SKM-1 treated with dmso at 0.1 percent for 144 hours (cell line): ENCODE results near the gene CEP170.
"Not testable (repeated sequence)": the region's sequence is repeated elsewhere in the genome, so short reads cannot be mapped to it uniquely, and the experiment has no call there.

Source experiments
- DNase-seq: peaks from one replicate; lab custom pipeline; 2025; ENCODE audit not compliant: unreplicated experiment; lab: John Stamatoyannopoulos, UW

Gene CEP170

DNA sequence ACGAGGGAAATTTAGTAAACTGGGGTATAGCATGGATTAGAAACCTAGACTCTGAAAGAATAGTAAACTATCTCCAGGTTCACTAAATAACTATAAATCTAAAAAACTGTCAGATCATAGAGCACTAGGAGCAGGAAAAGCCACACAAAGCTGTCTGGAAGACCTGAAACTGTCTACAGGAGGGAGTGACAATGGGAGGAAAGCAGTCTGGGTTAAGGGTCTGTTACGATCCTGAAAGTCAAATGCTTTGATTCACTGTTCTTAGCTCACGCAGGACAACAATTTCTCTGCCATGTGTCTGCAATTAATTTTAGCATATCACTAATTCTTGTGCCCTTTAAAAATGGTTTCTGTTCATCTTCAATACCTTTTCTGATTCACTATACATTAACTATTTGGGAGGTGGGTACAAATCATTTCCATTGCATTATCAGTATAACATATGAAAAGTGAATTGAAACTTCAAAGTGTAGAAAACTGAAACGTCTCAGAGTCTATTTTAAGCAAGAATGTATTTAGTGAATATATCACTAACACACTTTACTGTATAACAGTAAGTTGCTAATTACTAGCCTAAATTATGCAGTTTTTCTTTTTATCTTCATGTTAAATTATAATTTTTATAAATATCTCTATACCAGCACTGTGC, 18.4 kb downstream of the CEP170 start:
- no peak for DNase-seq

DNA sequence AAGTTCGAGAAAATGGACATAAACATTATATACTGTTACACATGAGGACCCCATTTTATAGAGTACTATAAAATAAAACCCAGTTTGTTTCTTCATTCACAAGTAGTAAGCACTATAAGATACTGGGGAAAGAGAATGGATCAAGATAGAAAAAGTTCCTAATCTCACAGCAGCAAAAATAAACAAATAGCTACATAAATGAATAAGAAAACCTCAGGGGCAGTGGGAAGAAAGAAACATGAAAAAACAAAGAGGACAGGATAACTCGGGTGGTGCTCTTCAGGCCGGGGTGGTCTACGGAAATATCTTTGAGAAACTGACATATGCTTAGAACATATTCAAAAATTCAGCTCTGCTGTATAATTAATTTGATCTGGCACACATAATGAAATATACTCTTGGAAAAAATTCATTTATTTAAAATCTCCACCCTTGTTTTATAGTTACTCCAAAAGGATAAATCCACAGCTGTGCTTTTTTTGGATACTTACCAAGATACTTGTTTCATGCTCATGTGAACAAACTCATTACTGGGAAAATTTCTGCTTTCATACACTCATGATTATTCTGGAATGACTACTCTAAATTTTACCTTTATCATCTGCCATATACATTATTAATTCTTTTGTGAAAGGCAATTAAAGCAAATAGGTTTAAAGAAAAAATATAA, 20.0 kb downstream of the CEP170 start:
- no peak for DNase-seq

- no peak for DNase-seq
These were observed 21.2 kb downstream of the CEP170 start for GRCh38 chr1:243233908-243234307.

DNA sequence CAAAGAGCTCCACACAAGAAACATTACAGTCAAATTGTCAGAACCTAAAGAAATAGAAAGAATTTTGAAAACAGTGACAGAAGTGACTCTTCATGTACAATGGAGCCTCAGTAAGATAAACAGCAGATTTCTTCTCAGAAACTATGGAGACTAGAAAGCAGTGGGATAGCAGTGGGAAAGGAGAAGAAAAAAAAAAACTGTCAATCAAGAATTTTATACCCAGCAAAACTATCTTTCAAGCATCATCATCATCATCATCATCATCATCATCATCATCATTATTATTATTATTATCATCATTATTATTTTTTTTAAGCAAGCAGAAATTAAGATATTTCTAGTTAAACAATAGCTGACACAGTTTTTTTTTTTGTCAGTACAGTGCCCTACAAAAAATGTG, 24.2 kb downstream of the CEP170 start:
- DNase-seq: peak; percentile 25

GRCh38 chr1:243229526-243229925, 25.6 kb downstream of the CEP170 start:
- DNase-seq: no peak

- DNase-seq: no peak
These were observed 27.5 kb downstream of the CEP170 start for GRCh38 chr1:243227622-243228021.

GRCh38 chr1:243218059-243218458, 37.0 kb downstream of the CEP170 start:
- DNase-seq: no peak

DNA sequence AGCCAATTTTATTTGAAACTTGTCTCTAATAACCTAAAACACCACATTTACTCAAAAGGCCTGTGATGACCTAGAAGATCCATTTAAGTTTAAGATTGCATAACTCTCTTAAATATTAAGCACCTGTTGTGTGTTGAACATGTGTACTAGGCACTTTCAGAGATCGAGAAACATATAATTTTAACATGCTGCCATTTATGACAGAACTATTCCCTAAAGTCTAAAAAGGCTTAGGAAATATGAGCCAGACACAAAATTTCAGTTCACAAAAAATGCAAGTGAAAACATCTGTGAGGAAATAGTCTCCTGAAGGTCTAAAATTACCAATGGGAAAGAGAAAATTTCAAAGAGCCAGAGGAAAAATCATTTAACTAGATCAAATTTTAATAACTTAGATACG, 37.7 kb downstream of the CEP170 start:
- DNase-seq: no peak

GRCh38 chr1:243216741-243217140, 38.3 kb downstream of the CEP170 start:
- no peak for DNase-seq

DNA sequence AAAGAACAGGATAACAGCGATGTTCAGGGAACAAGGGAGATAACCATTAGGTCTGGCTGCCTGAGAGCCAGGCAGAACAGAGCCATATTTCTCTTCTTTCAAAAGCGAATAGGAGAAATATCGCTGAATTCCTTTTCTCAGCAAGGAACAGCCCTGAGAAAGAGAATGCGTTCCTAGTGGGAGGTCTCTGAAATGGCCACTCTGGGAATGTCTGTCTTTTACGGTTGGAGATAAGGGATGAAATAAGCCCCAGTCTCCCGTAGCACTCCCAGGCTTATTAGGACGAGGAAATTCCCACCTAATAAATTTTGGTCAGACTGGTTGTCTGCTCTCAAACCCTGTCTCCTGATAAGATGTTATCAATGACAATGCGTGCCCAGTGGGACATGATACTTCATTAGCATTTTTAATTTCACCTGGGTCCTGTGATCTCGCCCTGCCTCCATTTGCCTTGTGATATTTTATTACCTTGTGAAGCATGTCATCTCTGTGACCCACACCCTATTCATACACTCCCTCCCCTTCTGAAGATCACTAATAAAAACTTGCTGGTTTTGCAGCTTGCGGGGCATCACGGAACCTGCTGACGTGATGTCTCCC, 39.7 kb downstream of the CEP170 start:
- DNase-seq: not testable (repeated sequence)

DNA sequence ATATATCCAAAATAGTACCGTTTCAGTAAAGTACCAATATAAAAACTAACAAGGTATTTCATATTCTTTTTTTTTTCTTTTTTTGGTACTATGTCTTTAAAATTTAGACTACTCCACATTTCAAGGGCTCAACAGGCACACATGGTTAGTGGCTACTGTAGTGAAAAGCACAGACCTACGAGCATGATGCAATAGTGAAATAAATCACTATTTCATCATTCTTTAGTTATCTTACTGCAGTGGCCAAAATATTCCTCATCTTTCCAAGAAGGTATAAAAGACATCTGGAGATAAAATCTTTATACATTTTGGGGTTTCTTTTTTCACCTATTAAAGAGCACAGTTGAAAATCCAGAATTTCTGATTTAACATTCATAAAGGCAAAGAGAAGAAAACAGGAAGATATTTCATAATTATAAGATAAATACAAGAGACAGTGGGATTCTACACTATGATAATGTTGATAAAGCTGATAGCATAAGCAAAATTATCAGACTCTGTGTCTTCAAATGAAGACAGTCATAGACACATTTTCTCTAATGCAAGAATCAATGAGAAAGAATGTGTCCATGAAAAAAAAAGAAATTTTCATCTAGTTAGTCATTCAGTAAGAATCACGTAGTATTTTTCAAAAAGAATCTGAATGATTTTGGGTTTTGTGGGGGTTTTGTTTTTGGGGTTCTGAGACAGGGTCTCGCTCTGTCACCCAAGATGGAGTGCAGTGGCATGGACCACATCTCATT, 41.9 kb downstream of the CEP170 start:
- no peak for DNase-seq

GRCh38 chr1:243211984-243212383, 43.1 kb downstream of the CEP170 start:
- DNase-seq: not testable (repeated sequence)

DNA sequence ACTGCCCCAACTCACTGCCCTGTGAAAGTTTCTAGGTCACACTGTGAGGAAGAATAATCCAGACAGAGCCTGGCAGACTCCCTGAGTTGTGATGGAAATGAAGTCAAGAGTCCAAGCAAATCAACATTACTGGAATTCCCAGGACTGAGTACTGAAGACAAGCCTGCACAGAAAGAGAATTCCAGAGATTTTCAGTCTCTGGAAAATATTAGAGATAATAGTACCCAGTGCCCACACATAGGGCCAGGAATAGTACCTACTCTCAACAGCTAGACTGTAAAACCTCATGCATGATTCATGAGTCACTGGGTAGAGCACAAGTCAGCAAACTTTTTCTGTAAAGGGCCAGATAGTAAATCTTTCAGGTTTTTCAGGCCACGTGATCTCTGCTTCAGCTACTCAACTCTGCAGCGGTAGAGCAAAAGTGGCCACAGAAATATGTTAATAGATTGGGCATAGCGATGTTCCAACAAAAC, 50.0 kb downstream of the CEP170 start:
- not testable (repeated sequence) for DNase-seq

GRCh38 chr1:243204336-243204735, 50.7 kb downstream of the CEP170 start:
- DNase-seq: not testable (repeated sequence)

DNA sequence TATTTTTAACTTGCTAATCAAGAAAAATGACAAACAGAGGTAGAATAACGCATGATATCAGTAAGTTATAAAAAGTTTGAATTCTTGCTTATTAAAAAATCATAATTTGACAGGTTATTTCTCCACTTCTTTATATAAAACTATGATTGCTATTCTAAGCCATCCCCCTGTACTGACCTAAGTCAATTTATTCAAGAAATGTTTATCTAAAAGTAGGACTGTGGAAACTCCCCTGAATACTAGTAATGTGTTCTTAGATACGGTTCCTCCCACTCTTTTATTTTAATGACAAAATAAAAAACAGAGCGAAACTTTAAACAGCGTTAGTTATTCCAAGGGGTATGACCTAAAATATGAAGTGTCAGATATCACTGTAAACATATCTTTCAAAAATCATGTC, 51.9 kb downstream of the CEP170 start:
- DNase-seq: not testable (repeated sequence)

DNA sequence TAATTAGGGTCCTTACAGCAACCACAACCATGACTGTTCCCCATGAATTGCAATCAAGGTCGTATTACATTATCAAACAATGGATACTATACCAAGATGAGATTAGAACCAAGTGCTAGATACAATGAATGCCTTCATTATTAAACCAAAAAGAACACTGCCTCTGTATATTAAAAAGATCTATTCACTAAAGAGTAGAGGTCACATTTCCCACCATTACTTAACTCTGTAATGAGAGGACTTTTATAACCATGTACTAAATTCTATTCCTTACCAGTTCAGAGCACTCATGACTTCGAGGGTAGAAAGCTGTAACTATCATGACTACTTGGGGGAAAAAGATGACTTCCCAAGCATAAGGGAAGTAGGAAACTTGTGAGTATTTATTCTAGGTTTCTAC, 53.8 kb downstream of the CEP170 start:
- not testable (repeated sequence) for DNase-seq

- not testable (repeated sequence) for DNase-seq
These were observed 57.6 kb downstream of the CEP170 start for GRCh38 chr1:243197524-243197923.

DNA sequence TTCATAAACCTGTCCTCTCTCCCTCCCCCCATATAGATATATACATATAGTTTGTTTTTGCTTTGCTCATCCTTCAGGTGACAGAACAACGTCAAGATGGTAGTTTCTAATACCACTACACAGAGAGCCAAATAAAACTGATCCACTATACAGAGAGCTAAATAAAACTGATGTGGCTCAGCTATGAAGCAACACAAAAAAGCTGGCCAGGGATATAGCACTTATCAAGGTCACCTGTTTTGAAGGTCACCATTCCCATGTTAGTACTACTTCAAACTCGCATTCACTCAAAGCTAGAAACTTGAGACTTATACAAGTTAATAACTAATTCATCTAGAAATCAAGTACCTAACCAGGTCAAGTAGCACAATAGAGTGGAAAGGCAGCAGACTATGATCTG, 61.8 kb downstream of the CEP170 start:
- not testable (repeated sequence) for DNase-seq

DNA sequence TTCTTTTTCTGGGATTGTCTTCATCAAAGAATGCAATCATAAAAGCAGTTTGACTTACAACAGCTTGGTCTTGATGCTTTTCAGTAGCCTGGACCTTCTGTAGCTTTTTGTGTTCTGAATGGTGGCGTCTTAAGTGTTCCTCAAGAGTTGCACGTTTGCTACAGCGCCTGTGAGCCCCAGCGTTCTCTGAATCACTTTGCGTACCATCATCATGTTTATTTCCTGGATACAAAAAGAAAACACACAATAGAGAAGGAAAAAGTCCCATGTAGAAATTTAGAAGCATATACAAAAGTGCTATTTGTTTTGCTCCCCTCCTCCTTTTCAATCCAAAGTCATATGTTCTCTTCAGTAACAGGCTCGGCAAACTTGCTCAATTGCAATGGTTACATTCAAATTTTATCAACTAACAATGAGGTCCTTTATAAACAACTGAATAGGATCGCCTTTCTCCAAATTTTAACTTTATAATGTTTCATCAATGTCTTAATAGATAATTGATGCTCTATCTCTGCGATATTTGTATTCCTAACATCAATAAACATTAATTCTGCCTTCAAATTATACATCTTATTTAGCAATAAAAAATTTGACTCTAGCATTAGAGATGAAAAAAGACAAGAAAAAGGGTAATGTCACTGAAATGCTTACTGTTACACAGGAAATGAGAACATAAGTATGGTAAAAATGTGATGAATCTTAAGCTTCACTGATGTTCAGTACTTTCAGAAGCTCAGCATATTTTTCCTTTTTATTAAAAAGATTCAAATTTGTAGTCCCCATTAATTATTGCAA, 68.7 kb downstream of the CEP170 start:
- DNase-seq: not testable (repeated sequence)

GRCh38 chr1:243184787-243185186, 70.3 kb downstream of the CEP170 start:
- DNase-seq: not testable (repeated sequence)

DNA sequence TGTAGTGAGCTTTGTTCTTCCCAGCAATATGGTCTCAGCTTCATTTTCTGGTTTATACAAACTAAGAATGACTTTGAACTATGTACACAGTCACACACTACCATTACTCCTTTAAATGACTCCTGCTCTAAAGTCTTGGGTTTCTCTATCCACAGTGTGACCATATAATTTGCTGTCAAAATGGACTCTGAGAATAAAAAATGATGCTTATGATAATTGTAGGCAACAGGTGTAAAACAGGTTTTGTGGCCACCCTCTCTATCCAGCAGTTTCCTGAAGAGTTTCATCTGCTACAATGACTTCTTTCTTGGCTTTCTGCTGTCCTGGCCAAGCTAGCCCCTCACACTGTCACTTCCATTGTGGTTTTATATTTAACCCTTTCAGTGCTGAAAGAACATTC, 71.4 kb downstream of the CEP170 start:
- DNase-seq: not testable (repeated sequence)
